ENCODE measurements around the gene VEGFB.

Gene VEGFB

DNA sequence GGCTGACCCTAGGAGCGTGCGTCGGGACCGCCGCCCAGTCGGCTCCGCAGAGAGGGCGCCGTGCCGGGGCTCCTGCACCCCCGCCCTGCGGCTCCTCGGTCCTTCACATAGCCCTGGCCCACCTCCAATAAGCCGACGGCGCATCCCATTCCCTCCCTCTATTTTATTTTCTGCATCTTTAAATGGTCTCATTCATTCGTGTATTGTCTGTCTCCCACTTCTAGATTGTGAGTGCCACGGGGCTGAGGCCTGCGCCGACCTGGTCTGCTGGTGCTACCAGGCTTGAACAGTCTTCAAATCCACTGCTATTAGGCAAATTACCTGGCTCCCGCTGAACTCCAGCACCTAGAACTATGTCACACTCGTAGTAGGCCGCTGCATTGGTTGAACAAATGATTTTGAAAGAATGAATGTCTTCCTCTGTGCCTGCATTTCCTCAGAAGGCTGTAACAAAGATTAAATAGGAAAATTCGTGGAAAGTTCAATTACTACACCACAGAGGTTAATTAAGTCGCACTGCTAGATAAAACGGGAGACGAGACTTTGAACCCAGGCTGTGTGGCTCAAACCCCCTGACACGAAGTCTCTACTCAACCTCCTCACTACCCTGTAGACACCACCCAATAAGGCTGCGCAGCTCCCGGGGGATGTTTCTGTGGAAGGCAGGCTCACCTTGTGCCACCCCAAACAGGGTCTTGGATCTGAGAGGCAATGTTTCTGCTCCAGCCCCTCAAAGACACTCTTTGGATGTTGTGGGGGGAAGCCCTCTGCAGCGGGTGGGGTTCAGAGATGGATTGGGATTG lies 13.5 kb downstream of the VEGFB start:
- DNase-seq = no peak

DNA sequence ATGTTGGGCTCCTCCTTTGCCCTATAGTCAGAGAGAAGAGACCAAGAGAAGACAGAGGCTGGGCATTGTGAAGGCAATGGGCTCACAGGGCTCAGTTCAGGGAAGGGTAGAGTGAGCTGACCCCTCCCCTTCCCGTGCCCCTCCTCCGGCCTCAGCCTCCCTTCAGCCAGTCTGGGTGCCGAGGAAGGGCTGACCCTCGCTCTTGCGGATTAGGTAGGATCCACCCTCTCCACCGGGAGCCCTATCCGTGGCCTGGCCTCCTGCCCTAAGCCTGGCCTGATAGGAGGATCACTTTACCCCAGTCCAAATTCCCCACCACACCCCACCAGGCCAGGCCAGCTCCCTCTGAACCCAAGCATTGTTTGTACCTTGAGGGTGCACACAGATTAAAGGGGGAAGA lies 14.2 kb downstream of the VEGFB start:
- no peak for DNase-seq

DNA sequence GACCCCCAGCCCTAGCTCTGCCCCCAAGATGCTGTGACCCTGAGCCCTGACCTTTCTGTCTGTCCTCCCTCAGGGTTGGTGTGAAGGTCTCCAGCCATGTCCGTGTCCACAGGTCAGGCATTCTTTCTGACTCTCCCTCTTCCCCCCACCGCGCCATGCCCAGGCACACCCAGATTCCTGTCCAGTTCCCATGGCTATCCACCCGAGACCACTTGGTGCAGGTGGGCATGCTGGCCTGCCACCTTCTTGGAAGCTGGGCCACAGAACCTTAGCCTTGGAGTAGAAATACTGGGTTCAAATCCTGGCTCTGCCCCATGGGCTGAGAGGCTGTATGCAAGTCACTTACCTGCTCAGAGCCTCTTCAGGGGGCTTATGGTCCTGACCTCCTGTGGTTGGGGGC lies 14.7 kb downstream of the VEGFB start:
- no peak for DNase-seq

DNA sequence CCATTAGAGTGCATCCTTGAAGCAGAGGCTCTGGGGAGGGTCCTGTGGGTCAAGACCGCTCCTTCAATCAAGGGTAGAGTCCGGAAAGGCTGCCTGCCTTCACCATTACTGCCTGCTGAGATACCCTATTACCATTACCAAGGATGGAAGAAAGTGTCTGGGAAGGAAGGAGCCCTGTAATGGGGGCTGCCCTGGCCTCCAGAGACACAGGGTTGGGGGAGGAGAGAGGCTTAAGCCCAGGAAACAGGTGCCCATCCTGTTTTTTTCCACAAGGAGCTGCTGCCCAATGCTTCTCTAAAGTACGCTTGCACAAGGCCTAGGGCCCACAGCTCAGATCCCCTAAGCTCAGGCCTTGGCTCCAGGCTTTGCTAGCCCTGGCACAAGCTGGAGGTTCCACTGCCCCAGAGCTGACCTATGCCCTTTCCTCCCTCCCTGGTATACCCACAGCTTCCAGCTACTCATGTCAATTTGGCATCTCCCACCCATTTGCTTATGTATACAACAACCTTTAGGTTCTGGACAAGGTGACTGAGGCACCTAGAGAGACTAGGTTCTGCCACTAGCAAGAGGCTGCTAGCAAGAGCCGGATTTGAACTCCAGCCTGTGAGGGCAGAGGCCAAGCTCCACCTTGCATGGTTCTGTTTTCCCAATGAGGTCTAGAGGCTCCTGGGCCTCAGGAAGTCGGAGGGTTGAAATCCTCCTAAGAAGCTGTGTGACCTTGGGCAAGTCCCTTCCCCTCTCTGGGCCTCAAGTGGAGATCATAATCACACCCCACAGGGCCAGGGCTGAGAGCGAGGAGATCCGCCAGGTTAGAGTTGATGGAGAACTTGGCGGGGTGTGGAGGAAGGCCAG lies 15.4 kb downstream of the VEGFB start:
- DNase-seq = peak in 1 of 2 experiments; percentile 15

DNA sequence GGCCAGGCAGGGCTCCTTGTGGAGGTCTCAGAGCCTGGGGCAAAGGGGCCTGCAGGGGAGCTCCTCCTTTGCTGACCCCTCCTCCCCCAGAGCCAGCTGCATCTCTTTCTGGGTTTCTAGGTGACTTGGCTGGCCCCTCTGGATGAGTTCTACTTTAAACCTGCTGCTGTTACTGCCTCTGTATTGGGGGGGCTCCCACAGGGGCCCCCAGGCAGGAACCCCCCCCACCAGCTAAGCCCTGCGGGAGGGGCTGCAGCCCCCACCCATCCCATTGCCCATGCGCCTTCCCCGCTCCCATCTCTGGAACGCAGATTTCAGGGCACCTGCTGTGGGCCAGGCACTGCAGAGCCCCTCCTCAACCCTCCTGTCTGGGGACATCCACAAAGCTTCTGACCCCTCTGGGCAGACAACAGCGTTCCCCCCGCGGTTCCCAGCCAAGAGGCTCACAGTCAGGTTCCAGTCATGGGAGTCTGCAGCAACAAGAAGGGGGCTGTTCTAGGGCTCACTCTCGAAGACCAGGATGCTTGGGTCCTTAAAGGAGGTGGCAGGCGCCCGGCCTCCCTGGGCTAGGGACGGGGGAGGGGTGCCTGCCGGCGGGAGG lies 16.1 kb downstream of the VEGFB start:
- DNase-seq = peak in 1 of 2 experiments; percentile 25

DNA sequence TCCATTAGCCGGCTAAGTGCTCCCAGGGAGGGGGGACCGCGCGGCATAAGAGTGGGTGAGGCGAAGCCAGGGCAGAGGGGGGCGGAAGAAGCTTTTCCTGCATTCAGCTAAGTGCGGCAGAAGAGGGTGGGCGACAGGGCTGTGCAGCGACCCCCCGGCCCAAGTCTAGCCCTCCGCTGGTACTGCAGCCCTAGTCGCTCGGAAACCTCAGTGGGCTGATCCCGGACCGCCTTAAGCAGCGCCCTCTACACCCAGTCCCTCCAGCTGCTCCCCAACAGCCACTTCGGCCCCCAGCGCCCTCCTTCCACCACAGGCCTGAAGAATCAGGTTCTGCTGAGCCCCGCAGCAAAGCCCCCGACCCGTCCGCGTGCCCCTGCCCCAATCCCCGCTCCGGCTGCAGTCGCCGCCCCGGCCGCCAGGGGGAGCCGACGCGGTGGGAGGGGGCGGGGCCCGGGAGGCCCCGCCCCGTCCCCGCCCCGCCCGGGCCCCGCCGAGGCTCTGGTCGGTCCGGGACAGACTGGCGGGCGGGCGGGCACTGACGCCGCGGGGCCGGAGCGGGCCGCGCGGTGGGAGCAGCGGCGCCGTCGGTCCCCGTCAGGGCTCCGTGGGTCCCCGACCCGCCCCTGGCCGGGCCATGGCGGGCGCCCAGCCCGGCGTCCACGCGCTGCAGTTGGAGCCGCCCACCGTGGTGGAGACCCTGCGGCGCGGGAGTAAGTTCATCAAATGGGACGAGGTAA lies 16.8 kb downstream of the VEGFB start, which contains the start of gene PLCB3:
Gene PLCB3 (plus strand): TSS at position 515 of the 737 bp plus-strand sequence. CDS start 120 bp downstream, at position 635.
- DNase-seq = peak; percentile 57 to 60

DNA sequence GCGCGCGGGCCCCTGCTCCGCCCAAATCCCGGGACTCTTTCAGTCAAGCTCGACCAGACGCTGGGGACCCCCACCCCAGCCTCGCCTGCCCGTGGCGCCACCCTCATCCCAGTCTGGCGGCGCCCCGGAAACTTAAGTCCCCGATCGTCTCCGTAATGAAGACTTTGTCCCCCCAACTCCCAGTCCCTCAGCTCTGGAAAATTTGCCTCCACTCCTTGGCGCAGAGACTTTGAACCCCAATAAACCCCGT lies 17.3 kb downstream of the VEGFB start:
- DNase-seq = peak in 1 of 2 experiments; percentile 11

DNA sequence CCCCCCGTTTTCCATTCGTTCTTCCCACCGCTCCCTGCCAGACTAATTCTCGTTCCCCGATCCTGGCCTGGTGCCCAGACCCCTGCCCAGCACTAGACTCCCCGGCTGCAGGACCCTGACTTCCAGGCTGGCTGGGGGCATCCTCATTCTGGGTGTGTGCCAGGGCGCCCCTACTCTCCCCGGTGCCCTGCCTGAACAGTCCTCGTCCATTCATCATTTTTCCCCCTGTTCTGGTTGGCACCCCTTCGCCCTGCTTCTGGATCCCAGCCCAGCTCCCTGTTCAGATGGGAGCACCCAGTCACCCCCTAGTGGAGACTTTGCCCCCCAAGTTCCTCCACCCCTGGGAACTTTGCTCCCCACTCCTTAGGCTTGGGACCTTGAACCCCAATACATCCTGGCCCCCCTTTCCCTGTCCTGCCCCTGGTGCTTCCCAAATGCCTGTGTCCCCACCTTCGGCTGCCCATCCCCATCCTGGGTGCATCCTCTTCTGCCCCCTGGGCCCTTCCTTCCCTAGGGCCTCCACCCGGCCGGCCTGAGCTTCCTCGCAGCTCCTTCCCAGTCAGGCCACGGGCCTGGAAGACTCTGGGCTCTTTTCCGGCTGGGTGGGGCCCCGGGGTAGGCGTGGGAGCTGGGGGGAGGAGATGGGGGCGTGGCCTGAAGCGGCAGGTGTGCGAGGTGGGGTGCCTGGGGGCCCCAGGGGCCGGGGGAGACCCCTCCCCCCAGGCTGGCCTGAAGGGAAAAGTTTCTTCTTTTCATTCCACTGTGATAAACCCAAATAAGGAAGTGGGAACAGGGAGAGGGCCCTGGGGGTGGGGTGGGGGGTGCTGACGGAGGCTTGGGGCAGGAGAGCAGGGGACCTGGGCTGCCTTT lies 17.9 kb downstream of the VEGFB start:
- peak; percentile 41 to 51 for DNase-seq

DNA sequence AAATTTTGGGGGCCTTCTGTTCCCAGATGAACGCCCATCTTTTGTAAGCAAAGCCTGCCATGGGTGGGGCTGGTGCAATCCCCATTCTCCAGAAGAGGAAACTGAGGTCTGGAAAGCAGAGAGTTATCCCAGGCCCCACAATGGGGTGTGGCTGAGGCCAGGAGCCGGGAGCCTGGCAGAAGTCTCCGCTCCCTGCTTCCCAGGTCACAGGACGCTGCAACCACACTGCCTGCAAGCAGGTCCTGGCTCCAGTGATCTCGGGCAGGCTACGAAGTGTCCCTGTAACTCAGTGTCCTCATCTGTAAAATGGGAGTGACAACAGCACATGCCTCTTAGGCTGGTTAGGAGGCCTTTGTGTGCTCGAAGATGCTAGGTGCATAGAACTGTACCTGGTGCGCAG lies 18.7 kb downstream of the VEGFB start:
- no peak for DNase-seq

DNA sequence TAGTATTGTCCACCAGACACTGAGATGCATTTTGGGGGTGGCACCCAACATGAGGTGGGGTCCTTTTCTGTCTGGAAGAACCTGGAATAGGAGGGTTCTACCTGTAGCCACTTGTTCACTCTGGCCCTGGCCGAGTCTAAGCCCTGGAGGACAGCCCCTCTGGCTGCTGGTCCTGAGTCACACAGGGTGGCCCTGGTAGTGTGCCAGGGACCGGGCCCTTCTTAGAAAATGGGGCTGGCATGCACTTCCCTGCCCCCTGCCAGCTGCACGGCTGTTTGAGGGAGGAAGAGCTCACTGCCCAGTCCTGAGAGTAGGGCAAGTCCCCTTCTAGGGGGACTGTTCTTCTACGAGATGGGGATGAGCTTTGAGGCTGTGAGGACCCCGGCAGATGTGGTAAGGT lies 19.1 kb downstream of the VEGFB start:
- DNase-seq = no peak

DNA sequence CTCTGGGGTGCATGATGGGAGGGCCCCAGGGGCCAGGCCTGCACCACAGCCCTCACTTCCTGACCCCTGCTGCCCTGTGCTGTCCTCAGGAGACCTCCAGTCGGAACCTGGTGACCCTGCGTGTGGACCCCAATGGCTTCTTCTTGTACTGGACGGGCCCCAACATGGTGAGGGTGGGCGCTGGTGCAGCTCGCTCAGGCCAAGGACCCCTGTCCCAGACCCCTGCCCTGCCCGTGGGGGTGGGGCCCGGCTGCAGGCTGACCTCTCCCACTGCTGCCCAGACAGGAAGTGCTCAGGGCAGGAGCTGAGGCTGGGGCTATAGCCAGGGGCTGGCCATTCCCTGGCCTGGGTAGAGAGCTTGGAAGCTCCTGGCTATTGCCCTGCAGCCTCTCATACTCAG lies 19.9 kb downstream of the VEGFB start:
- no peak for DNase-seq

DNA sequence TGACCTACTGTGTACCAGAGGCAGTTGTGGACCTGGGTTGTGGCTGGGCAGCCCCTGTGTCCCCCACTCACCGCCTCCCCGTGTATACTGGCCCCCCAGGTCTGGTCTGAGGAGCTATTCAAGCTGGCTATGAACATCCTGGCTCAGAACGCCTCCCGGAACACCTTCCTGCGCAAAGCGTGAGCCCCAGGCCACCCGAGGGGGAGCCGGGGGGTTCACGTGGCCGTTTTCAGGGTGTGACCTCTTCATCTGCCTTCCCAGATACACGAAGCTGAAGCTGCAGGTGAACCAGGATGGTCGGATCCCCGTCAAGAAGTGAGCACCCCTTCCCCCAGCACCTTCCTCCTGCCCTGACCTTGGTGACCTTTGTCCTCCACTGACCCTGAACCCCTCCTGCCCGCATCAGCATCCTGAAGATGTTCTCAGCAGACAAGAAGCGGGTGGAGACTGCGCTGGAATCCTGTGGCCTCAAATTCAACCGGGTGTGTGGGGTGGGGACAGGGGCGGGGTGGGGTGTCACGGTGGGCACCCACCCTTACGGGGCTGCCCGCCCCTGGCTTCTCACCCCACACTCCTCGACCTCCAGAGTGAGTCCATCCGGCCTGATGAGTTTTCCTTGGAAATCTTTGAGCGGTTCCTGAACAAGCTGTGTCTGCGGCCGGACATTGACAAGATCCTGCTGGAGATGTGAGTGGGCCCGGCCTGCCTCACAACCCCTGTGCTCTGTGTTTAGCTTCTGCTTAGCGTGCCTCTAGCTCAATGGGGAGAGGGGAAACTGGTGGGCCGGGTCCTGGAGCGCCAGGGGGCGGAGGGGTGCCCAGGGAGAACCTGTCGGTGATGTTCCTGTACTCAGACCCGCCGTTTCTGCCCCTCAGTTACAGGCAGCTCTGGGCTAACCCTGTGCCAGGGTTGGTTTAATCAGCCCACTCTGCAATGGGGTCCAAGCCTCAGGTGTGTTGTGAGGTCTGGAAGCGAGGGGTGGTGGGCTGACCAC lies 21.0 kb downstream of the VEGFB start:
- no peak for DNase-seq

DNA sequence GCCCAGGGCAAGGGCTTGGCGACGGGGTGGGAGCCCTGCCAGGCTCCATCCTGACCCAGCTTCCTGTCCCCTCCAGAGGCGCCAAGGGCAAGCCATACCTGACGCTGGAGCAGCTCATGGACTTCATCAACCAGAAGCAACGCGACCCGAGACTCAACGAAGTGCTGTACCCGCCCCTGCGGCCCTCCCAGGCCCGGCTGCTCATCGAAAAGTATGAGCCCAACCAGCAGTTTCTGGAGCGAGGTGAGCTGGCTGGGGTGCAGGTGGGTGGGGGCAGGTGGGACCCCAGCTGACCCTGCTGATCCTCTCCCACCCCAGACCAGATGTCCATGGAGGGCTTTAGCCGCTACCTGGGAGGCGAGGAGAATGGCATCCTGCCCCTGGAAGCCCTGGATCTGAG lies 21.9 kb downstream of the VEGFB start:
- no peak for DNase-seq

DNA sequence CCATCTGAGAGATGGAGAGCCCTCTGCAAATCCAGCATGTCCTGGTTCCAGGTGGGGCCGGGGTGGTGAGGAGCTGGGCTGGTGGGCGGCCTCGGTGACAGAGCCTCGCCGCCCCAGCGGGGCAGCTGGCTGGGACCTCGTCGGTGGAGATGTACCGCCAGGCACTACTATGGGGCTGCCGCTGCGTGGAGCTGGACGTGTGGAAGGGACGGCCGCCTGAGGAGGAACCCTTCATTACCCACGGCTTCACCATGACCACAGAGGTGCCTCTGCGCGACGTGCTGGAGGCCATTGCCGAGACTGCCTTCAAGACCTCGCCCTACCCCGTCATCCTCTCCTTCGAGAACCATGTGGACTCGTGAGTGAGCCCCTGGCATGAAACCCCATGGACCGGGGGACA lies 24.0 kb downstream of the VEGFB start:
- DNase-seq = no peak

DNA sequence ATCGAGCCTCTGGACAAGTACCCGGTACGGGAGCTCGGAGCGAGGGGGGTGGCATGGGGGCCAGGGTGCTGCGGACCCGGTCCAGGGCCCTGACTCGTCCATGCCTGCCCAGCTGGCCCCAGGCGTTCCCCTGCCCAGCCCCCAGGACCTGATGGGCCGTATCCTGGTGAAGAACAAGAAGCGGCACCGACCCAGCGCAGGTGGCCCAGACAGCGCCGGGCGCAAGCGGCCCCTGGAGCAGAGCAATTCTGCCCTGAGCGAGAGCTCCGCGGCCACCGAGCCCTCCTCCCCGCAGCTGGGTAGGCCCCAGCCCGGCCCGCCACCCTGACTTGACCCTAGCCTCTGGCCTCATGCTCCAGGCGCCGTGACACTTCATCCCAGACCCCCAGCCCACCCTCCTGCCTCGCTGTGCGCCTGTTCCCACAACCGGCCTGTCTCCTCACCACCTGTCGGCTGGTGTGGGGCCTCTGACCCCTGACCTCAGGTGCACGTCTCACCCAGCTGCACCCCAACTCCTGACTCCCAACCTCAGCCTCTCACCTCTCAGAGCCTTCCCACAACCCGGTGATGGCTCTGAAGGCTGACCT lies 24.7 kb downstream of the VEGFB start:
- no peak for DNase-seq

DNA sequence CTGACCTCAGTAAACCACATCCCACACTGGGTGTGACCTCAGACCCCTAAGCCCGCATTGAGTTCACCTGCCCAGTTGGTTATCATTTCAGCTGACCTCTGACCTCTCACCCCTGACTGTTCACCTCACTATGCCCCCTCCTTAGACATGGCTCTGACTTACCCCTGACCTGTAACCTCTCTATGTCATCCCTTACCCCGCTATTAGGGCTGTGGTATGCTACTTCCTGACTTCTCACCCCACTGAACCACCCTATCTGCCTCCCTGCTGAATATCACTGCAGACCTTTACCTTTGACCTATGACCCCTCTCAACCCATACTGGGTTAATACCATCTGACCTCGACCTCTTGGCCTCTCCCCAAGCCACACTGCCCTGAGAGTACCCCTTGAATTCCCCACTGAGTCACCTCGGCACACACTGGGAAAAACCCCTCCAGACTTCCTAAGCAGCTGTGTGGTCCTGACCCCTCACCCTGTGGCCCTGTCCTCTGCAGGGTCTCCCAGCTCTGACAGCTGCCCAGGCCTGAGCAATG lies 25.2 kb downstream of the VEGFB start:
- DNase-seq = no peak

DNA sequence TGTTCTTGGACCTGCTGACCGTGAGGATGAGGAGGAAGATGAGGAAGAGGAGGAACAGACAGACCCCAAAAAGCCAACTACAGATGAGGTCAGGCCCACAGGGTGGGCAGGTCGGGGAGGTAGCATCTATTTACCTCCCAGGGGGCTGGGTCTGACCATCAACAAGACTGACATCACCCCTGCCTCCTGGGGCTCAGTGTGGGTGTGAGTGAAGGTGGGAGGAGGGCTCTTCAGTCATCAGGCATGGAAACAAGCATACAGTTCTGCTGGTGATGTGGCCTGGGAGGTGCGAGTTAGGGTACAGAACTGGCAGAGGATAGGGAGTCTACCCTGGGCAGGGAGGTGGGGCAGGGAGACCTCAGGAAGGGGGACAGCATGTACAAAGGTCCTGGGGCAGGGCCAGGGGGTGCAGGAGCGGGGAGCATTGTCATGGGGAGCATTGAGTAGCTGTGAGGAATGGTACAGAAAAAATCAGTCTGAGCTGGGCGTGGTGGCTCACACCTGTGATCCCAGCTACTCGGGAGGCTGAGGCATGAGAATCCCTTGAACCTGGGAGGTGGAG lies 25.8 kb downstream of the VEGFB start:
- DNase-seq = no peak

DNA sequence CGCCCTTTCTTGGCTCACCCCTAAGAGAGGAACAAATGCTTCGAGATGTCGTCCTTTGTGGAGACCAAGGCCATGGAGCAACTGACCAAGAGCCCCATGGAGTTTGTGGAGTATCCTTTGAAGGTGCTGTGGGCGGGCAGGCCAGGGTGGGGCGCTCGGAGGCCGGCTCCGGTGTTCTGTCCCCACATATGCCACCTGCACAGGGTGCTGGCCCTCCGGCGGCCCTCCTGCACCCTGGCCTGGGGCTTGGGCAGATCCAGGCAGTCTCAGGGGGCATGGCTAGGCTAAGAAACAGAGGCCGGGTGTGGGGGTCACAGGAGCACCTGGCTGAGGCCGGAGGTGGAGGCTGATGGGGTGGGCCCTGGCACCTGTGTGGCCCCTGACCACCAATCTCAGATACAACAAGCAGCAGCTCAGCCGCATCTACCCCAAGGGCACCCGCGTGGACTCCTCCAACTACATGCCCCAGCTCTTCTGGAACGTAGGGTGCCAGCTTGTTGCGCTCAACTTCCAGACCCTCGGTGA lies 27.2 kb downstream of the VEGFB start:
- DNase-seq = no peak

DNA sequence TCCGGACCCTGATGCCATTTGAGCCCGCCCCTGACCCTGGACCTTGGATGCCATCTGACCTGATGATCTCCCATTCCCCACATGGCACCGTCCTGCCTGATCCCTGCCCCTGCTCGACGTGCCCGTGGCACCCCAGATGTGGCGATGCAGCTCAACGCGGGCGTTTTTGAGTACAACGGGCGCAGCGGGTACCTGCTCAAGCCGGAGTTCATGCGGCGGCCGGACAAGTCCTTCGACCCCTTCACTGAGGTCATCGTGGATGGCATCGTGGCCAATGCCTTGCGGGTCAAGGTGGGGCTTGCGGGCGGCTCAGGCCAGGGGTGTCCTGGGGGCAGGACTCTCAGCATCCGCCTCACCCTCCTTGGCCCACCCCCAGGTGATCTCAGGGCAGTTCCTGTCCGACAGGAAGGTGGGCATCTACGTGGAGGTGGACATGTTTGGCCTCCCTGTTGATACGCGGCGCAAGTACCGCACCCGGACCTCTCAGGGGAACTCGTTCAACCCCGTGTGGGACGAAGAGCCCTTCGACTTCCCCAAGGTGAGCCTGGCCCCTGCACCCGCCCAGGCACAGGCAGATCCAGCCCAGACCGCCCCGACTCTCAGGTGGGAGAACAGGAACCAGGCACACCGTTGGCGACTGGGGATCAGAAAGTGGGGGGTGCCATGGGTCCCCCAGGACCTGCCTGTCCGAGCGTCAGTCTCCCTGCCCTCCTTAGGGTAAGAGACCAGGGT lies 28.1 kb downstream of the VEGFB start:
- no peak for DNase-seq

Measured in activated CD4-positive, alpha-beta T cell treated with anti-CD3 and anti-CD28 coated beads, Interleukin-2, amount 50 U/mL, for 48 hours (primary cell).